Stomach smooth muscle (tissue), 2 donors: ENCODE data around the gene SLC4A3.
"Not testable (repeated sequence)": the region's sequence is repeated elsewhere in the genome, so short reads cannot be mapped to it uniquely, and the experiment has no call there.

Experiments
- H3K27ac ChIP-seq: one replicate; pipeline ENCODE4 v1.7.0; 2013; ENCODE audit warnings: mild to moderate bottlenecking, low read length, inconsistent platforms
- H3K27me3 ChIP-seq, 2 donors: one replicate each; pipeline ENCODE4 v1.7.0; 2013; ENCODE audit warnings: low read length in 2 of 2; ENCODE audit not compliant: insufficient read depth in 2 of 2, control insufficient read depth in 1 of 2
- H3K36me3 ChIP-seq, 2 donors: one replicate each; pipeline ENCODE4 v1.7.0; 2013; ENCODE audit warnings: low read length in 2 of 2; ENCODE audit not compliant: control insufficient read depth in 2 of 2, insufficient read depth in 2 of 2
- H3K4me1 ChIP-seq: one replicate; pipeline ENCODE4 v1.7.0; 2013; ENCODE audit warnings: low read length; ENCODE audit not compliant: control insufficient read depth, insufficient read depth
- H3K4me3 ChIP-seq, 2 donors: one replicate each; pipeline ENCODE4 v1.7.0; 2013; ENCODE audit warnings: low read length in 2 of 2
- H3K9ac ChIP-seq, 2 donors: one replicate each; pipeline ENCODE4 v1.7.0; 2013; ENCODE audit warnings: low read length in 2 of 2, mild to moderate bottlenecking in 1 of 2
- H3K9me3 ChIP-seq, 2 donors: one replicate each; pipeline ENCODE4 v1.7.0; 2013; ENCODE audit warnings: low read length in 2 of 2; ENCODE audit not compliant: control insufficient read depth in 2 of 2
- donor health status: healthy.
- donor health status: Pancreatic carcinoma.

The SLC4A3 gene

GRCh38 chr2:219670386-219670785, 43.0 kb downstream of the SLC4A3 start:
- no peak overlapping the region for H3K9ac ChIP-seq
- H3K4me1 ChIP-seq = peaks cover 7% of the 10 kb centered on the region
- H3K27ac ChIP-seq = no peak overlapping the region
- H3K9me3 ChIP-seq = no peaks in the 10 kb centered on the region
- peaks cover 0 to 8% of the 10 kb centered on the region in 2 donors for H3K27me3 ChIP-seq
- no peak overlapping the region for H3K4me3 ChIP-seq
- no peaks in the 10 kb centered on the region for H3K36me3 ChIP-seq

GRCh38 chr2:219671279-219671678, 43.8 kb downstream of the SLC4A3 start:
- Histone ChIP-seq H3K4me3 (no peak overlapping the region), H3K9me3 (no peaks in the 10 kb centered on the region), H3K4me1 (no peaks in the 10 kb centered on the region), H3K27me3 (peaks cover 0 to 8% of the 10 kb centered on the region in 2 donors), H3K27ac (no peak overlapping the region), H3K36me3 (no peaks in the 10 kb centered on the region), H3K9ac (no peak overlapping the region)

DNA sequence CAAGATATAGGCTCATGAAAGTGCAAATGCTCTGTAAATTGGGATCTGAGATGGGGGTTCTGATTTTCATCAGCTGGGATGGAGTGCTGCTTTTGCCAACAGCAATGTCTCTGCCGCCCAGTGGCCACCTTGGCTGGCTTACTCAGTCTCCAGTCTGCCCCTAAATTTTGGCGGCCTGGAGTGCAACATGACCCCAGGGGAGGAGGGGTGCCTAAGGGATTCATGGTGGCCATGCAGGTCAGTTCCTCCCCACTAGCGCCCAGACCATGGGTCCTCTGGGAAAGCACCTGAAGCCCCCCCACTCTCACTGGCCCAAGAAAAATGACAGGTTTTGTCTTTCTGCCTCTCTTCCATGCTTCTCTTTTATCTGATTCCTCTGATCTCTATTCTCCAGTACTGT, 45.0 kb downstream of the SLC4A3 start:
- no peak overlapping the region for H3K4me3 ChIP-seq

GRCh38 chr2:219675221-219675620, 47.8 kb downstream of the SLC4A3 start:
- Histone ChIP-seq H3K36me3 (no peaks in the 10 kb centered on the region), H3K27ac (no peak overlapping the region), H3K9ac (no peak overlapping the region), H3K4me1 (no peaks in the 10 kb centered on the region), H3K27me3 (peaks cover 0 to 8% of the 10 kb centered on the region in 2 donors), H3K4me3 (no peak overlapping the region), H3K9me3 (no peaks in the 10 kb centered on the region)

More for the DNA sequence above, 45.0 kb downstream of the SLC4A3 start:
- no peaks in the 10 kb centered on the region for H3K4me1 ChIP-seq
- H3K9ac ChIP-seq = no peak overlapping the region
- H3K27ac ChIP-seq = no peak overlapping the region
- no peaks in the 10 kb centered on the region for H3K9me3 ChIP-seq
- H3K27me3 ChIP-seq = peaks cover 0 to 8% of the 10 kb centered on the region in 2 donors
- no peaks in the 10 kb centered on the region for H3K36me3 ChIP-seq

DNA sequence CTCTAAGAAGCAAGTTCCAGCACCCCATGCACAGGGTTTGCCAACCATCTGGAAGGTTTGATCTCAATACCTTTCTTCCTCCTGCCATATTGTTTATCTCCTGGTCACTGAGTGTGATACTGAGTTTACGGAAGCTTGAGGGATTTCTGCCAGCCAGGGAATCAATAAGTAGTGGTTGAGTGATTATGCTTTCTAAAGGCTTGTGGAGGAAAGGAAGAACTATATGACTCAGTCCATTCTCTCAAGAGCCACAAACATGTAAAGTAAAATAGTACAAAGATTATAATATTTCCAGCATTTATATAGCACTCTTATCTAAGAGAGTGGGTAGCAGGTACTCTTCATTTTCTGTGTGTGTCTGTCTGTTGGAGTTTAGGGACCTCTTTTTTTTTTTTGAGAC, 49.2 kb downstream of the SLC4A3 start:
- Histone ChIP-seq H3K9me3 (no peaks in the 10 kb centered on the region), H3K27ac (no peak overlapping the region), H3K27me3 (peaks cover 0 to 8% of the 10 kb centered on the region in 2 donors), H3K36me3 (no peaks in the 10 kb centered on the region), H3K4me3 (no peak overlapping the region), H3K9ac (no peak overlapping the region), H3K4me1 (no peaks in the 10 kb centered on the region)

DNA sequence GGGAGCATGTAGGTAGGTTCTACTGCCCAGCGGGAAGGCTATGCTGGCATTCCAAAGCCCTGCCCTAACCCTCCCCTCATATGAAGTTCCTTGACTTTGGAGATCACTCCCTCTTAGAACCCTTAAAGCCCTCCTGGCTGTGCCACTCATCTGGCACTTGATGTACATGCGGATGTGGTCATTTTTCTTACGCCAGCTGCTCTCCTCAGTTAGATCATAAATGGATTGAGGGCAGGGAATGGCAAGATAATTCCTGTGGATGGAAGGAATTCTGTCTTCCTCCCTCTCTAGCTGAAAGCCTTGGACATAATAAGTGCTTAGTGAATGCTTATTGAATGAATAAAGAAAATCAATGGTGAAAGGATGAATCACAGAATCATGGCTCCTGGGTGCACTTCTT, 51.6 kb downstream of the SLC4A3 start:
- H3K36me3 ChIP-seq = no peaks in the 10 kb centered on the region
- no peaks in the 10 kb centered on the region for H3K9me3 ChIP-seq
- H3K27me3 ChIP-seq = peaks cover 0 to 8% of the 10 kb centered on the region in 2 donors
- H3K9ac ChIP-seq = no peak overlapping the region
- no peak overlapping the region for H3K4me3 ChIP-seq
- no peak overlapping the region for H3K27ac ChIP-seq
- H3K4me1 ChIP-seq = no peaks in the 10 kb centered on the region

- H3K27me3 ChIP-seq = peaks cover 0 to 6% of the 10 kb centered on the region in 2 donors
- H3K4me3 ChIP-seq = no peak overlapping the region
- H3K9me3 ChIP-seq = no peaks in the 10 kb centered on the region
- no peak overlapping the region for H3K9ac ChIP-seq
- H3K36me3 ChIP-seq = no peaks in the 10 kb centered on the region
- no peak overlapping the region for H3K27ac ChIP-seq
- no peaks in the 10 kb centered on the region for H3K4me1 ChIP-seq
Measured at GRCh38 chr2:219679571-219679970, 52.1 kb downstream of the SLC4A3 start.

- Histone ChIP-seq H3K36me3 (no peaks in the 10 kb centered on the region), H3K4me1 (no peaks in the 10 kb centered on the region), H3K9me3 (no peaks in the 10 kb centered on the region), H3K27ac (no peak overlapping the region), H3K27me3 (peaks cover 2 to 3% of the 10 kb centered on the region in 2 donors), H3K9ac (no peak overlapping the region), H3K4me3 (no peak overlapping the region)
Measured at GRCh38 chr2:219680958-219681693, 53.7 kb downstream of the SLC4A3 start.

- peaks cover 2 to 3% of the 10 kb centered on the region in 2 donors for H3K27me3 ChIP-seq
- no peaks in the 10 kb centered on the region for H3K9me3 ChIP-seq
- no peak overlapping the region for H3K4me3 ChIP-seq
- H3K27ac ChIP-seq = no peak overlapping the region
- no peak overlapping the region for H3K9ac ChIP-seq
- no peaks in the 10 kb centered on the region for H3K4me1 ChIP-seq
- no peaks in the 10 kb centered on the region for H3K36me3 ChIP-seq
Measured at GRCh38 chr2:219681694-219682300, 54.4 kb downstream of the SLC4A3 start.

GRCh38 chr2:219683474-219683873, 56.0 kb downstream of the SLC4A3 start:
- H3K9ac ChIP-seq, H3K9me3 ChIP-seq, H3K27ac ChIP-seq, H3K4me3 ChIP-seq, H3K27me3 ChIP-seq, H3K4me1 ChIP-seq, H3K36me3 ChIP-seq: not testable (repeated sequence)
